ES-I3 (cell line): ENCODE results near the gene WFDC9.
"Not testable (repeated sequence)": the region's sequence is repeated elsewhere in the genome, so short reads cannot be mapped to it uniquely, and the experiment has no call there.

Experiments used
- H3K36me3 ChIP-seq: 2 replicates; pipeline ENCODE4 v1.6.1; 2013; ENCODE audit warnings: mild to moderate bottlenecking, low read length, control low read depth, moderate library complexity; ENCODE audit not compliant: insufficient read depth
- H3K4me1 ChIP-seq: 2 replicates; pipeline ENCODE4 v1.6.1; 2013; ENCODE audit warnings: mild to moderate bottlenecking, control low read depth, low read length; ENCODE audit not compliant: insufficient read depth
- H3K9ac ChIP-seq: 2 replicates; pipeline ENCODE4 v1.6.1; 2013; ENCODE audit warnings: low read depth, mild to moderate bottlenecking, low read length, moderate library complexity
- H3K9me3 ChIP-seq: 2 replicates; pipeline ENCODE4 v1.6.1; 2013; ENCODE audit warnings: mild to moderate bottlenecking, low read length, moderate library complexity; ENCODE audit not compliant: control insufficient read depth, insufficient read depth

Gene WFDC9

GRCh38 chr20:45578231-45578630 lies 52.9 kb downstream of the WFDC9 start:
- Histone ChIP-seq H3K4me1 (peaks cover 18% of the 10 kb centered on the region), H3K9me3 (no peaks in the 10 kb centered on the region), H3K36me3 (no peaks in the 10 kb centered on the region), H3K9ac (no peak overlapping the region)

- H3K4me1 ChIP-seq = peaks cover 15% of the 10 kb centered on the region
Observed at GRCh38 chr20:45576995-45577394, 54.1 kb downstream of the WFDC9 start.

GRCh38 chr20:45575931-45576330 lies 55.2 kb downstream of the WFDC9 start:
- Histone ChIP-seq H3K36me3 (no peaks in the 10 kb centered on the region), H3K9me3 (no peaks in the 10 kb centered on the region), H3K4me1 (peaks cover 11% of the 10 kb centered on the region), H3K9ac (no peak overlapping the region)

More at GRCh38 chr20:45576995-45577394, 54.1 kb downstream of the WFDC9 start:
- H3K9ac ChIP-seq = no peak overlapping the region
- H3K36me3 ChIP-seq = no peaks in the 10 kb centered on the region
- no peaks in the 10 kb centered on the region for H3K9me3 ChIP-seq

GRCh38 chr20:45569650-45570049 lies 61.4 kb downstream of the WFDC9 start:
- not testable (repeated sequence) for H3K9ac ChIP-seq, H3K4me1 ChIP-seq, H3K36me3 ChIP-seq, H3K9me3 ChIP-seq

- no peaks in the 10 kb centered on the region for H3K36me3 ChIP-seq
- H3K9ac ChIP-seq = no peak overlapping the region
- H3K9me3 ChIP-seq = no peaks in the 10 kb centered on the region
- H3K4me1 ChIP-seq = no peaks in the 10 kb centered on the region
Observed at GRCh38 chr20:45564760-45565276, 66.3 kb downstream of the WFDC9 start.
